Endothelial cell (in vitro differentiated cells): ENCODE measurements around the gene DAPK1. TPM values are rescaled to one million over a fixed set of nuclear protein-coding genes. Genes with fewer than 3 reads are reported as not detected.

Experiments
- DNase-seq: peaks from one replicate; pipeline ENCODE4 v3.0.0; 2021; ENCODE audit warnings: low spot score
- H3K27ac Mint-ChIP-seq: one replicate; pipeline ENCODE4 v1.8.0; 2021; ENCODE audit warnings: mixed read lengths, inconsistent platforms; ENCODE audit not compliant: unreplicated experiment
- H3K27me3 Mint-ChIP-seq: one replicate; pipeline ENCODE4 v1.8.0; 2021; ENCODE audit warnings: mild to moderate bottlenecking, moderate library complexity, mixed read lengths, inconsistent platforms; ENCODE audit not compliant: unreplicated experiment
- H3K36me3 Mint-ChIP-seq: one replicate; pipeline ENCODE4 v1.8.0; 2021; ENCODE audit warnings: mild to moderate bottlenecking, low read depth, mixed read lengths, inconsistent platforms; ENCODE audit not compliant: unreplicated experiment
- H3K4me1 Mint-ChIP-seq: one replicate; pipeline ENCODE4 v1.8.0; 2021; ENCODE audit warnings: mild to moderate bottlenecking, mixed read lengths, inconsistent platforms; ENCODE audit not compliant: unreplicated experiment
- H3K4me3 Mint-ChIP-seq: one replicate; pipeline ENCODE4 v1.8.0; 2021; ENCODE audit warnings: mild to moderate bottlenecking, mixed read lengths, inconsistent platforms; ENCODE audit not compliant: unreplicated experiment
- H3K9me3 Mint-ChIP-seq: one replicate; pipeline ENCODE4 v1.8.0; 2021; ENCODE audit warnings: mixed read lengths, inconsistent platforms; ENCODE audit not compliant: unreplicated experiment
- total RNA-seq: library from RNA; stranded (reverse); fragmentation: NEBNext Ultra II Directional; extraction: Animal tissue kit (Norgen Biotek cat#: 25700); gene quantifications from one replicate; pipeline ENCODE4 v1.2.1, GENCODE V29; 2021; ENCODE audit not compliant: unreplicated experiment
- TF ChIP-seq, protein P1 (sequence below): fragments of 200-600 bp; sonication (generic); IDR thresholded peaks from one replicate; pipeline ENCODE4 v1.5.0; 2021; ENCODE audit warnings: antibody characterized with exemption; ENCODE audit not compliant: unreplicated experiment

Gene DAPK1
- total RNA-seq, 1 donor from 2014 or later: 36.8 TPM

- Mint-ChIP-seq H3K27ac (no peak overlapping the region), H3K27me3 (peaks cover 2% of the 10 kb centered on the region), H3K4me1 (peaks cover 5% of the 10 kb centered on the region), H3K9me3 (no peaks in the 10 kb centered on the region), H3K4me3 (no peak overlapping the region), H3K36me3 (no peaks in the 10 kb centered on the region)
- TF ChIP-seq, protein P1, sequence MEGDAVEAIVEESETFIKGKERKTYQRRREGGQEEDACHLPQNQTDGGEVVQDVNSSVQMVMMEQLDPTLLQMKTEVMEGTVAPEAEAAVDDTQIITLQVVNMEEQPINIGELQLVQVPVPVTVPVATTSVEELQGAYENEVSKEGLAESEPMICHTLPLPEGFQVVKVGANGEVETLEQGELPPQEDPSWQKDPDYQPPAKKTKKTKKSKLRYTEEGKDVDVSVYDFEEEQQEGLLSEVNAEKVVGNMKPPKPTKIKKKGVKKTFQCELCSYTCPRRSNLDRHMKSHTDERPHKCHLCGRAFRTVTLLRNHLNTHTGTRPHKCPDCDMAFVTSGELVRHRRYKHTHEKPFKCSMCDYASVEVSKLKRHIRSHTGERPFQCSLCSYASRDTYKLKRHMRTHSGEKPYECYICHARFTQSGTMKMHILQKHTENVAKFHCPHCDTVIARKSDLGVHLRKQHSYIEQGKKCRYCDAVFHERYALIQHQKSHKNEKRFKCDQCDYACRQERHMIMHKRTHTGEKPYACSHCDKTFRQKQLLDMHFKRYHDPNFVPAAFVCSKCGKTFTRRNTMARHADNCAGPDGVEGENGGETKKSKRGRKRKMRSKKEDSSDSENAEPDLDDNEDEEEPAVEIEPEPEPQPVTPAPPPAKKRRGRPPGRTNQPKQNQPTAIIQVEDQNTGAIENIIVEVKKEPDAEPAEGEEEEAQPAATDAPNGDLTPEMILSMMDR: no peak
- DNase-seq: no peak
Measured at GRCh38 chr9:87557996-87558395, 60.3 kb downstream of the DAPK1 start.

DNA sequence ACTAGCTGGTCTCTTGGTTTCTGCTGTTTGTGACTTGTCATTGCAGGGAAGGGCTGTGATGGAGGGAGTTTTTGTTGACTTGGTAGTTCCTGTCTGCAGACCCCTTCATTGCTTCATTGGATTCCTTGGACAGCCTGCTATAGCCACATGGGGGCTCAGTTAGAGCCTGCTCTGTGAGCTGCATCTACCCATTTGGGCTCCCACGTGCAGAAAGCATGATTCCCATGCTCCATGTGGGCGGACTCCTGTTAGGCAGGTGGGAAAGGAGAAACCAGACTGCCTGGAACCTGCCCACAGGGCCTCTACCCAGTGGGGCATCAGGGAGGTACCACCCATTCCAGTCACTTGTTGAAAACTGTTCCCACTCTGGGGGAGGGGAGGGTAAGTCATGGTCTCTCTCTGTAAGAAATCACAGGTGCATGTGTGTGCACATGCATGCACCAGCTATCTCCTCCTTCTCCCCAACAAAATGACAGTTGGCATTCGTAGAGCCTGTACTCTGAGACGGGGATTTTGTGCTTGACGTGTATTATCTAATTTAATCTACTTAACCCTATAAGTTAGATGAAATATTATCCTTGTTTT, 61.0 kb downstream of the DAPK1 start:
- Mint-ChIP-seq H3K27ac (no peak overlapping the region), H3K9me3 (no peaks in the 10 kb centered on the region), H3K36me3 (no peaks in the 10 kb centered on the region), H3K27me3 (peaks cover 2% of the 10 kb centered on the region), H3K4me3 (no peak overlapping the region), H3K4me1 (peaks cover 5% of the 10 kb centered on the region)
- no peak for DNase-seq
- TF ChIP-seq, protein P1: no peak

- Mint-ChIP-seq H3K36me3 (no peaks in the 10 kb centered on the region), H3K4me1 (peaks cover 7% of the 10 kb centered on the region), H3K27me3 (peaks cover 4% of the 10 kb centered on the region), H3K27ac (no peak overlapping the region), H3K4me3 (no peak overlapping the region), H3K9me3 (no peaks in the 10 kb centered on the region)
- TF ChIP-seq, protein P1: no peak
- DNase-seq: no peak
Measured at GRCh38 chr9:87562062-87562461, 64.4 kb downstream of the DAPK1 start.

- Mint-ChIP-seq H3K9me3 (no peaks in the 10 kb centered on the region), H3K27ac (no peak overlapping the region), H3K27me3 (peaks cover 4% of the 10 kb centered on the region), H3K36me3 (no peaks in the 10 kb centered on the region), H3K4me3 (no peak overlapping the region), H3K4me1 (peaks cover 10% of the 10 kb centered on the region)
- DNase-seq: no peak
- TF ChIP-seq, protein P1: no peak
Measured at GRCh38 chr9:87562530-87563170, 65.0 kb downstream of the DAPK1 start.

GRCh38 chr9:87564111-87564510, 66.4 kb downstream of the DAPK1 start:
- H3K36me3 Mint-ChIP-seq: no peaks in the 10 kb centered on the region
- H3K27ac Mint-ChIP-seq: no peak overlapping the region
- TF ChIP-seq, protein P1: no peak
- H3K4me1 Mint-ChIP-seq: peaks cover 10% of the 10 kb centered on the region
- no peak for DNase-seq
- H3K27me3 Mint-ChIP-seq: peaks cover 4% of the 10 kb centered on the region
- H3K9me3 Mint-ChIP-seq: no peaks in the 10 kb centered on the region
- H3K4me3 Mint-ChIP-seq: no peak overlapping the region
